Measurements from ENCODE around the gene SGMS1.
A peak's percentile ranks its signal among the peaks of the same experiment; 100 is the strongest.

Gene SGMS1

DNA sequence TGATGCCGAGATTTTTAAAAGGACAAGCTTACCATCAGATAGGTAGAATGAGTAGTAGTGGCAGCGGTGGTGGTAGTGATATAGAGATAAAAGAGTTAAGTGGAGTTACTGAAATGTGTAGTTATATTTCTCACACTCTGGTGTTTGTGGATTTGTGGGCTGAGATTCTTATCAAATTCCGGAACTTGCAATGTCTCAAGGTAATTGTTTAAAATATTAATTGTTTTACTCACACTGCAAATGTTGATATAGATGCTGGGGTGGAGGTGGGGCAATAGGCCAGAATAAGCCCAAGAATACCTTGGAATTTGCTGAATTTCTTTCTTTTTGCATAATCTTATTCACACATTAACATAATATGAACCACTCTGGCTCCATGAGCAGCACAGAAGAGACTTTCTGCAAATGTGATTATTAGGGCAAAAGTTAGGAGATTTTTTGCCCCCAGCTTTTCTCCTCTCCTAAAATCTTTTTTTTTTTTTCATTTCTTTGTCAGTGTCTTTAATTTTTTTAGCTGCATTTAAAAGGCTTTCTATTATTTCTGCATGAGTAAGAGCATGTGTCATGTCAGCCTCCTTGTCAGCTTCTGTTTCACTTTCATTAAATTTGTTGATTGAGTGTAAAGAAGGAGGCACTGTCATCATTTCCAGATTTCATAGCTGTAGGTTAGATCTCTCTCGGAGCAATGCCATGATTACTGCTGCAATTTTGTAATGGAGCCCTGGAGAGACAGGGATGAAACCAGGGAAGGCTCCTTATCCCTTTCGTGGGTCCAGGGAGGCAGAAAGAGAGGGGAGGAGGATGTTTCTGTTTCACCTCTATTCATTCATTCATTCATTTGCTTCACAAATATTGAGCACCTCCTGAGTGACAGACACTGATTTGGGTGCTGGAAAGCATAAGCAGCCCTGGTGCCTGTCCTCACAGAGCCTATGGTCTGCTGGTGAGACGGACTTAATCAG is 13.1 kb upstream of the SGMS1 start:
- peak; percentile 7 for DNase-seq

DNA sequence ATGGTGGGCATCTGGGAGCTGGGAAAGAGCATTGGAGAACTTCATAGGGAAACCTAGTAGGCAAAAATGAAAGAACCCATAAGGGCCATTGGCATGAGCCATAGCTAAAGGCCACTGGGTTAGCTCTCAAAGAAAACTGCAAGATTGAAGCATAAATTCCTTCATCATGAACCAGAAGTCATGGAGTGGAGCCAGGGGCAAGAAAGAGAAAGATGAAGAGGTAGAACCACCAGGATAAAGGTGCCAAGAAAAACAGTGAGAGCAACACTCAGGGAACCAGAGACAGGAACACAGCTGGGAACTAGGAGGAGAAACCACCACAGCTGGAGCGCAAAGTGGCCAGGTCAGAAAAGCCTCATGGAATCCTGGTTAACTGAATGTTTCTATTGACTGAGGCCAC is 11.5 kb upstream of the SGMS1 start:
- peak; percentile 77 for DNase-seq

DNA sequence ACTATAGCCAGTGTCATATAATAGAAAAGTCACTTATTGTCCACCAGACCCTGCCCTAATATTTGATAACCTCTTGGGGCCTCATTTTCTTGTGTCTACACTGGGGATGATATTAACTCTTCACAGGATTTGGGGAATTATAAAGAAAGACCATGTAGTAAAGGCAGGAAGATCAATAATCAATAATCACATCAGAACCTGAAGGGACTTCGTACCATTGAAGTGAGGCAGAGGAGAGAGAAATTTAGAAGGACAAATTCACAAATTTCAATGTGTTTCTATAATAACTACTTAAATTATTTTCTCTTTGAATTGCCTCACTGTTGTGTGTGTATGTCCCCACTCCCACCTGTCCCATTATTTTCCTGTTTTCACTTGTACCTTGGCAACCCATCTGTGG is 10.7 kb upstream of the SGMS1 start:
- DNase-seq = no peak

DNA sequence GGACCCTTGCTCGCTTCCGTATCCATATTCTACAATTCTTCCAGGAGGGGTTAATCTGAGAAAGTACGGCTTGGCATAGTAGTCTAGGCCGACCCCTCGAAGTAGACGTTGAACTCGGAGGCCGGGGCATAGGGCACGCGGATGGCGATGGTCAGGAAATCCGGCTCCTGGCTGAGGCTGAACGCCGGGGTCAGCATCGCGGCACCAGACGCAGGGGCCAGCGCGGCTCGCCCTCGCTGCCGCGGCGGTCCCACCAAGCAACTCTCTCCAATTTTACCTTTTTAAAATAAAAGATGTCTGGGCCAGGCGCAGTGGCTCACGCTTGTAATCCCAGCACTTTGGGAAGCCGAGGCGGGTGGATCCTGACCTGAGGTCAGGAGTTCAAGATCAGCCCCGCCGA is 7.3 kb upstream of the SGMS1 start:
- DNase-seq = no peak

DNA sequence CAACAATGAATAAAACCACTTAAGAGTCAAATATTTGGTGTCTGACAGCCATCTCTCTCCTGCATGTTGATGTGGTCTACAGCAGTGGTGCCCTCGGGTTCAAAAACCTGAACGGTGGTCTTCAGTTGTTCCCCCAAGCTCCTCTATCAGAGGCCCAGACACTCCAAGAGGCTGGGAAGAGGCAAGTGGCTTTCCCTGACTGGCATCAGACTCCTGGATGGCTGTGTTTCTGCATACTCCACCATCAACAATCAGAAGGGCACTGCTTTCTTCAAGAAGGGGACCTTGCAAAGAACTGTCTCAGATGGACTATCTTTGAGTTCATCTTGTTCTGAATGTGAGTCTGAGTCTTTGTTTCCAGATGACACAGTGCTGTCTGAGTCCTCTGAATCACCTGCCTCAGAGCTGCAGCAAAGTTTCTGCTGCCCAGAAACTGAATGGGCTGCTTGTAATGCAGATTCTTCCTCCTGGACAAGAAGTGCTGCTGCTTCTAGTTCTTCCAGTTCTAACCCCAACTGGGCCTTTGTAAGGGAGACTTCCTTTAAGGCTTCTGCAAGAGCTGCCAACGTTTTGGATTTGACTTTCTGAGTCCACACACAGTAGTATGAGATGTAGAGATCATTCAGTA is 5.9 kb upstream of the SGMS1 start:
- DNase-seq = no peak

DNA sequence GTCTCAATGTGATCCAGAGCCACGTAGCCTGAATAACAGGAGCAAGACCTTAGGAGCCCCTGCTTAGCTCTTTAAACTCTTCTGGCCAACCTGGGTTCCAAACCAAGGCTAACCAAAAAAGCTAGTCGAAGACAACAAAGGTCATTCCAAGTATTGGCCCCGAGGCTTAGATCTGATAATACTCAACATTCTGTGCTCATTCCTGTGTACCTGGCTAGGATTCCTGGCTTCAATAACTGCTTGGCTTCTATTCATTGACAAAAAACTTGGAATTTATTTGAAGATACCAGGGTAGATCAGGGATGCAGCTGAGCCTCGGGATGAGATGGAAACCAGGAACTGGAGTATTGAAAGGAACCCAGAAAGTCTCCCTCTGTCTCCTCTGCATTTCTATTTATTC is 4.1 kb upstream of the SGMS1 start:
- no peak for DNase-seq

DNA sequence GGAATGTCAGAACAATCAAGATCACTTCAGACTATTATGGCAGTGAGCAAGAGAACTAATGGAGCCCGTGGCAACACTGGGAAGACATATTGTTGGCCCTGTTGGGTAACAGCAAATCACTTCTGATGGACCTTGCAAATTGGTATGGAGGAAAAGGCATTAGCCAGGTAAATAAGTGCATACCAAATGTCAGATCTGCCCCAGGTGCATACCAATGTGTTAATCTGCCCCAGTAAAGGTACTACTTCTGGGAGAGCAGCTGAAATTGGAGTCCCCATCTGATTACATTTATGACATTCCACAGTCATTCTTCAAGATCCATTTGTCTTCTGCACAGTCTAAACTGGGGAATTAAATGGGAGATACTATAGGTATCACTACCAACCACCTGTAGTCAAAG is 3.7 kb upstream of the SGMS1 start:
- no peak for DNase-seq

DNA sequence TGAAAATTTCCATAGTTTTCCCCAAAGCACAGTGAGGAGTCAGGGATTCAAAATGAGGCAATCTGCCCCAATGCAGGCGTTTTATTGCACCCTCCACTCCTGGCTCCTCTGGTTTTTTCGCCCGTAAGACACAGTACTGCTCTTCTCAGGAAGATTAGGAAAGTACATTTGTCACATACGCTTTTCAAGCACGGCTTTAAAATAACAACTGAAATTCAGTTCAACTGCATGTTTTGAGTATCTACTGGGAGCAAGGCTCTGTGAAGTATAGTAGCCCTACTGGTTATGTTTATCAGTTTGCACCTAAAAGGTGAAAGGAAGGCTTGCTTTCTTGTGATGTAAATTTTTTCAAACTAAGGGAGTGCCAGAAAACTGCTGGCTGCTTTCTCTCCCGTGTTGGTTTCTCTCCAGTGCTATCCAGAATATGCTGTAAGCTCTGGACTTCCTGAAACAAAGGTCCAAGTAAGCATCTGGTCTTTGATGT is 1.9 kb upstream of the SGMS1 start:
- DNase-seq = no peak

DNA sequence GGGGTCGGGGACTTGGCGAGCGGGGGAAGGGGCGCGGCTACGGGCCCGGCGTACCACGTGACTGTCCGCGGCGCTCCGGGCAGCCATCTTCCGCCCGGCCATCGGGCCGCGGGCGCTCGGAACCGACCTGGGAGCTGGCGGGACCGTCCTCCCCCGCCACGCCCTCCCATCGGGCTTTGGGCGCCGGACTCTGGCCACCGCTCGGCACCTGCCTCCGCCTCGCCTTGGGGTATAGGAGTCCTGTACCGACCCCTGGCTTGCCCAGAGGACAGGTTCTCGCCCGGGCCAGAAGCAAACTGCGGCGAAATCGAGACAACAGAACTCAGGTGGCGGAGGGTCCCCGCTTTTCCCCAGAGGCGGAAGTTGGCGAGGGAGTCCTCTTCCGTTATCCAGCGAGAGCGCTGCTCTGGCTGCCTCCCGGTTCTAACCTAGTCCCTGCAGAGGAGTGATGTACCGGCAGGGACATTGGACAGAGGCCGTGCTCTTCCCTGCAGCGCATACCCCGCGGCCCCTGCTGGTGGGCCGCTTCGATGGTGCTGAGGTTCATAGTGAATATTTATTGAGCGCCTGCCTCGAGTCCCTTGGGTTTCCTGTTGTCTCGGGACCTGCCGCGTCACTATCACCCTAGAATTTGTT is 1.2 kb upstream of the SGMS1 start:
- DNase-seq = peak; percentile 76

DNA sequence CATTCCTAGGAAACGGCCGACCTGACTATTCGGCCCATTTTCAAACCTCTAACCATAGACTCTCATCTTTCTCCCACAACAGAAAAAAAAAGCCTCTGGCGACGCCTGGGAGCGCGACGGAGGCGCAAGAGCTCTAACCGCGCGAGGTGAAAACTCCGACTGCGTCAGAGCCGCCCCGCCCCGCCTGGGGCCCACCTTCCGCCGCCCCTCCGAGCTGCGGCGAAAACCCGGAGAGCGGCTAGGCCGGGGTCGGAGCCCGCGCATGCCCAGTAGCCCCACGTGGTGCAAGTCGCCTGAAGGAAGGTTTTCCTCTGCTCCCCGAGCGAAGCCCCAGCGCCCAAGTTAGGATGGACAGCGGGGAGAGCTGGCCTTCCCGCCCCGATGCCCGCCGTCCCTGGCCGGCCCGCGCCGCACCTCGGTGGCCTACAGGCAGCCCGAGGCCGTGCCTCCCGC is 683 bp upstream of the SGMS1 start:
- peak; percentile 96 for DNase-seq

DNA sequence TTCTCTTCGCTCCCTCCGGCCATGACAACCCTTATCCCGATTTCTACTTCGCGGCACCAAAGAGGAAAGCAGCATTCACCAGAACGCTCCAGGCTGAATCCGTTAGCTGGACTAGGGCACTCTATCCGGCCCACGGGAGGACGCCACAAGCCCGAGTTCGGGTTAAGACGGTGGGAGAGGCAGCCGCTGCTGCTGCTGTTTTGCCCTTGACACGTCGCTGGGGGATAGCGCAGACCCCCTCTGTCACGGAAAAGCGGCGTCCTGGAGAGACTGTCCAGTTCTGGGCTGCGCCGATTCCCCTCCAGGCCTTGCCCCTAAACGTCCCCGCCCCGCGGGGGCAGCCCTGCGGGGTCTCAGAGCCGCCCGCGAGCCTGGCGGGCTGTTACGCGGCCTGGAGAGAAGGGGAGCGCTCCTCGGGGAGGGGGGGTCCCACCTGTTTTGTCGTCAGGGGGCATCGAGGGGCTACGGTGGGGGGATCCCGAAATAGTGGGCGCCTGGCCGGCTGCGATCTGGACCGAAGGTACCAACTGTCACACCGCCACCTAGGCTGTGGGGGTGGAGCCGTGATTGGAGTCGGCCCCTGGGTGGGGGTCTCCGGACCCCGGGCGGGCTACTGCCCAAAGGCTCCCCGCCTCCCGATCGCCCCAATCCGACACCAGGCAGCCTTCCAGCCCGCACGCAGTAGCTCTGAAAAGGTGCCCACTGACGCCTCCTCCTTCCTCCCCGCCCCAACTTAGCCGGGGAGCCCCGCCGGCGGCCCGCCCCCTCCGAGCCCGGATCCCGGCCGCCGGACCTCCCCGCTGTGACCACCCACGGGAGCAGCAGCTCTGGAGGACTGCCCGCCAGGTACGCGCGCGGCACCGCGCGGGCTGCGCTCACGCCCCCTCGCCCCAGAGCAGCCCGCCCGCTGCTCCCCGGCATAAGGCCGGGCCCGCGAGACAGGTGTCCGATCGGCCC is 772 bp downstream of the SGMS1 start:
- DNase-seq = no peak

DNA sequence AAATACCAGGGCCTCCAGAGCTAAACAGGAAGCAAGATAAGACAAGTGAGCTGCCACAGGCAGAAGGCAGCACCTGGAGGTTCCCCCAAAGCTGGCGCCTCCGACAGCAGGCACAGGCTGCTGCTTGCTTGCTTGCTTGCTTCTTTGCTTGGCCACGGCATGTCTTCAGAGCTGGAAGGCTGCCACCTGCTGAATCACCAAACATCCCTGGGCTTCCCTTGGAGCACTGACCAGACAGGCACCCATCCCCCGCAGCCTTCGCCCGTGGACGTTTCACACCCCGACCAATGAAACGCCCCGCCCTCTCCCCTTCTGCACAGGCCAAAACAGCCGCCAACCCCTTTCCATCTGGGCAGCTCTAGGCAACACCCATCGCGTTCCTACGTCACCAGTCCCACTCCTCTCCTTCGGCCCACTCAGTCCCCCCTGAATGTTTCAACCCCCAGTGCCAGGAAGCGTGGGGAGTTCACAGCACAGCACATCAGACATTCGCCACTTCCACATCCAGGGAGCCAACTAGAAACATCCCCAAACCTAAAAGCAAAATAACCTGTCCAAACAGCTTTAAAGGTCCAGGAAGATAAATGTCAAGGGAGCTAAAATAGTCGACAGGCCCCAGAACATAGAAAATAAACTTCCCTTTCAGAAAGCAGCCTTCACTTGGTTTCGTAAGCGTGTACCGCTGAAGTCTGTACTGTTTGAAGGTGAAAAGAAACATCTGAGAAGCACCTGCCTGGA is 1.6 kb downstream of the SGMS1 start:
- peak; percentile 94 for DNase-seq

DNA sequence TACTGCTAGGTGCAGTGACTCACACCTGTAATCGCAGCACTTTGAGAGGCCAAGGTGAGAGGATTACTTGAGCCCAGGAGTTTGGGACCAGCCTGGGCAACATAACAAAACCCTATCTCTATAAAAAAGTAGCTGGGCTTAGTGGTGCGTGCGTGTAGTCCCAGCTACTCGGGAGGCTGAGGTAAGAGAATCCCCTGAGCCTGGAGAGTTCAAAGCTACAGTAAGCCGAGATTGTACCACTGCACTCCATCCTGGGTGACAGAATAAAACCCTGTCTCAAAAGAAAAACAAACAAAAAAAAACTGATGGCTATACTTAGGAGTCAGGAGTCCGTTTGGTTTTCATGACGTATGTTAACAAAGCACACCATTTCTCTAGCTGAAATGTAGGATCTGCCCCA is 2.9 kb downstream of the SGMS1 start:
- DNase-seq = no peak

DNA sequence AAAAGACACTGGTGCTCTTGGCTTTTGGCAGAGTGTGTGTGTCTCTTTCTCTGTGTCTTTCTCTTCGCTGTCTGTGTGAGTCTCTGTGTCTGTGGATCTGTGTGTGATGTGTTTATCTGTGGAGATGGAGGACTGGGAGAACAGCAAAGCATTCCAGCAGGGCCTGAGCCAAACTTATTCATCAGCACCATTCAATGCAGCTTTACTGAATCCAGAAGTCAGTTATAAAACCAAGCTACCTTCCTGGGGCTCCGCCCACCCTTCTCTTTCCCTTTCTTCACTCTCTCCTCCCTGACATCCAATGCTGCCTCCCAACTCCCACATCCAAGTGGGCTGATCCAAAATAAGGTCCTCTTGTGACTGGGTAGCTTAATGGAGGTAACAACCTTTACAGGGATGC is 3.9 kb downstream of the SGMS1 start:
- no peak for DNase-seq

DNA sequence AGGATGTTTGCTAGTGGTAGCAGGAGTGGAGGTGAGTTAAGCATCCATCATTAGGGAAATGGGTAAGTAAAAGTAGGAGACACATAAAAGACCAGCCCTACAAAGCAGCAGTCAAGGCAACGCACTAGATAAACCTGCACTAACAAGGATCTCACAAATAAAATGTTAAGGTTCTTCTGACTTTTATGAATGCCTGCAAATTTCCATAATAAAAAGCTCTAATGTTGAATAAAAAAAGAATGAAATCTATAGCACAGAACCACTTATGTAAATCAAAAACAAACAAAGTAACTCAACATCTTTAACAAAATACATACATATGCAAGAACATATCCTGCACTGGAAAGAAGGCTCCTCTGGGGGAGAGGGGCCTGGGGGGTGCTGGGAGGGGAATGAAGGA is 4.6 kb downstream of the SGMS1 start:
- no peak for DNase-seq

DNA sequence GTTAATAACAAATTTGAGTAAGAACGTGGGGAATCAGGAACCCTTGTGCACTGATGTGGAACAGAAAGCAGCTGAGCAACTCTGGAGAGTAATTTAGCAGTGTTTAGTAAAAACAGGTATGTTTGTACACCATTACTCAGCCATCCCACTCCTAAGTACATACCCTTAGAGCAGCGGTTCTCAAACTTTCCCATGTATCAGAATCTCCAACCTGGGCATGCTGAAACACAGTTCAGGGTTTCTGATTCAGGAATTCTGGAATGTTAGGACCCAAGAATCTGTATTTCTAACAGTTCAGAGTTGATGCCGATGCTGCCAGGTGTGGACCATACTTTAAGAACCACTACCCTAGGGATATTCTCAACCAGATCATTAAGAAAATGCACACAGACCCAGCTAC is 5.1 kb downstream of the SGMS1 start:
- DNase-seq = no peak

DNA sequence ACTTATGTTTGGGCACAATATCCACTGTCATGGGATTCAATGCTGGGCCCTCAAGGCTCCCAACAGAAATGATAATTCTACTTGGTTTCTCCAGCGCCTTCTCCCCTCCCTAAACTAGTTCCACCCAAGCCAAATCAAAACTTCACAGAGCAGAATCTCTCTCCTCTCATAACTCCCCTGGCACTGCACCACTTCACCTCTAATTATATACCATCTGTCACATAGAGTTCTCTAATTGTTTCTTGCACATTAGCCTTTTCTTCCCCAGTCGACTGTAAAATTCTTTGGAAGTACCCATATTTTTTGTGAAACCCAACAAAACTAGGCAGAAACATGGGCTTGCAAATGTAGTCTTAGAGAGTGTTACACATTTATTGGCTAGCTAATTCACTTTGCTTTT is 8.1 kb downstream of the SGMS1 start:
- DNase-seq = no peak

DNA sequence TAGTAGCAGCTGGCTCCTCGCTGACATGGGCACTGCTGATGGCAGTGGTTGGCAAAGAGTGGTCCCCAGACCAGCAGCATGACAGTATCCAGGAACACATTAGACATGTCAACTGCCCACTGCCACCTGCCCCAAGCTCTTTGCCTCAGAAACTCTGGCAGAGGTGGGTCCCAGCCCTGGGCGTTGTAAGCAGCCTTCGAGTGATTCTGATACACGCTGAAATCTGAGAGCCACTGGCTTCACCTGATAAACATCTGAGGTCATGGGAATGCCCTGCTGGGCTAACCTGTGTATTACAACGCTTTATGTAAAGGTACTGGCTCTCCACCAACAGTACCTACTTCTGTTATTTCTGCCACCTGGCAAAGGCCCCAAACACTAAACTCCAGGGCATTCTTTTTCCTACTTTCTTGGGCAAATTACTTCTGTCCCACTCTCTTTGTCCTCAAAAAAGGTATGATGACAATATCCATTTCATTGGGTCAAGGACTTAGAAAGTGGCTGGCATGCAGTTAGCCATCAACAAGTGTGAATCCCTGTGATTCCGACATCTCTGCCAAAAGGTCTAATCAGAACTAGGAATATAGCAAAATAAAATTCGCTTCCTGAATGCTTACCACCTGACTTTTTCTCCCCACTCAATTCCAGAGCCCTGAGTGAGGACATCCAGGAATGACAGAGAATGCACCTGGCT is 9.2 kb downstream of the SGMS1 start:
- no peak for DNase-seq

DNA sequence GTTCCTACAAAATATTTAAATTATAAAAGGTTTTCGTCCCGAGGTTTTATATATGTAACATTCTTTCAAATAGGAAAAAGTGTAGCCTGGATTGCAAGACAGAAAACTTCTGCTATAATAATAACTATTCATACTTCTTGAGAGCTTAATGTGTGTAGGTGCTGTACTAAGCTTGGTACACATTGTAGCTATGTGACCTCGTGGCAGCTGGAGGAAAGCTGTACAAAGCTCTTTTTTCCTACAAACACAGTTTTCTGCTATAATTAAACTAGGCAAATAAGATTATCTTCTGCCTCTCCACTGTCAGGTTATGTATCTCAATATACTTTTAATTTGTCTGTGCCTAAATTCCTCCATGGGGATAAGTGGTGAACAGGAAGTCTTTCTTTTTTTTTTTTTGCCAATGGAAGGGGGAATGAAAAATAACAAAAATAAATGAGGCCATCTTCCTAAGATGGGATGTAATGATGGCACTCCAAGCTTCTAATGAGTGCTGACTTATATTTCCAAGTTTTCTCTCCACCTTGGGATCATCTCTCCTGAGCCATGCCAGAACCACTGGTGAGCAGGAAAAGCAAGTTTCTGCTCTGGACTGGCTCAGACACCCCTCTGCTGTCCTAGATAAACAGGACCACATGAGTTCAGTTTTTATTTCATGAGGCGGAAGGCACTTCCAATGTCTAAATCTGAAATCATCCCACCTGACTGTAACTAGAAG is 9.9 kb downstream of the SGMS1 start:
- DNase-seq = no peak

DNA sequence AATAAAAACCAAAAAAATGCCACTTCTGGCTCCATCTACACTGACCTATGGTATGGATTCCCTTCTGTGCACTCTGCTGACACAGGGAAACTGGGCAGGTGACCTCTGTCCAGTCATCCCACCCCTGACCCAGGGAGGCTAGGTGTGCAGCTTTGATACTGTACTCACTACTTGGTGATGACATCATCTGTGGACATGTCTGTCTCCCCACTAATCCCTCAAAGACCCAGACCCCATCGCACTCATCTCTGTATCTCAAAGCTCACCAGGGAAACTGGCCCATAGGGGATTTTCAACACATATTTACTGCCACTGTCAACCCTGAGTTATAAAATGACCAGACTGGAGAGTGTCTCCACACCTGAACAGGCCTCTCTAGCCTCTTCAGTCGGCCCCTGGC is 10.6 kb downstream of the SGMS1 start:
- no peak for DNase-seq
